LNCaP clone FGC (cell line): ENCODE results near the gene BAZ1A.

Experiments
- DNase-seq: peaks from one replicate; pipeline ENCODE4 v3.0.0-alpha.2; 2011; ENCODE audit warnings: low read depth
- H3K4me3 ChIP-seq: 2 replicates; pipeline ENCODE4 v1.5.1; 2011; ENCODE audit warnings: mild to moderate bottlenecking, low read depth, low read length, control low read depth
- TF ChIP-seq, protein P1 (sequence below): IDR thresholded peaks from 2 replicates; pipeline ENCODE4 v1.5.1; 2012; ENCODE audit warnings: mild to moderate bottlenecking; ENCODE audit not compliant: control insufficient read depth, insufficient read depth; ENCODE audit errors: extremely low read depth

The BAZ1A gene

DNA sequence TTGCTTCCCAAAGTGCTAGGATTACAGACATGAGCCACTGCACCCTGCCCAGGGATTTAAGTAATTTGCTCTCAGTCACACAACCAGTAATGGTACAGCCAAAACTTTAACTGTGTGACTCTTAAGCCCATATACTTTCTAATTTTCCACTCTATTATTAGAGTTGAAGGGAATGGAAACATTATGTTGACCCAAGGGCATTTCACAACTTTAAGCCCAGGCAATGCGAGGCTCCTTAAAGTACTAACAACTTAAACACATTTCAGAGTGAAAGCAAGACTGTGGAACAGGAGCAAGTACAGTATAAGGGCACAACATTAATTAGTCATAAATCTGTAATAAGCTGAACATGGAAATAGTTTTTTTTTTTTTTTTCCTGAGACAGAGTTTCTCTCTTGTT lies 39.8 kb downstream of the BAZ1A start:
- no peak for DNase-seq
- H3K4me3 ChIP-seq = no peak overlapping the region
- TF ChIP-seq, protein P1, sequence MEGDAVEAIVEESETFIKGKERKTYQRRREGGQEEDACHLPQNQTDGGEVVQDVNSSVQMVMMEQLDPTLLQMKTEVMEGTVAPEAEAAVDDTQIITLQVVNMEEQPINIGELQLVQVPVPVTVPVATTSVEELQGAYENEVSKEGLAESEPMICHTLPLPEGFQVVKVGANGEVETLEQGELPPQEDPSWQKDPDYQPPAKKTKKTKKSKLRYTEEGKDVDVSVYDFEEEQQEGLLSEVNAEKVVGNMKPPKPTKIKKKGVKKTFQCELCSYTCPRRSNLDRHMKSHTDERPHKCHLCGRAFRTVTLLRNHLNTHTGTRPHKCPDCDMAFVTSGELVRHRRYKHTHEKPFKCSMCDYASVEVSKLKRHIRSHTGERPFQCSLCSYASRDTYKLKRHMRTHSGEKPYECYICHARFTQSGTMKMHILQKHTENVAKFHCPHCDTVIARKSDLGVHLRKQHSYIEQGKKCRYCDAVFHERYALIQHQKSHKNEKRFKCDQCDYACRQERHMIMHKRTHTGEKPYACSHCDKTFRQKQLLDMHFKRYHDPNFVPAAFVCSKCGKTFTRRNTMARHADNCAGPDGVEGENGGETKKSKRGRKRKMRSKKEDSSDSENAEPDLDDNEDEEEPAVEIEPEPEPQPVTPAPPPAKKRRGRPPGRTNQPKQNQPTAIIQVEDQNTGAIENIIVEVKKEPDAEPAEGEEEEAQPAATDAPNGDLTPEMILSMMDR = no peak

DNA sequence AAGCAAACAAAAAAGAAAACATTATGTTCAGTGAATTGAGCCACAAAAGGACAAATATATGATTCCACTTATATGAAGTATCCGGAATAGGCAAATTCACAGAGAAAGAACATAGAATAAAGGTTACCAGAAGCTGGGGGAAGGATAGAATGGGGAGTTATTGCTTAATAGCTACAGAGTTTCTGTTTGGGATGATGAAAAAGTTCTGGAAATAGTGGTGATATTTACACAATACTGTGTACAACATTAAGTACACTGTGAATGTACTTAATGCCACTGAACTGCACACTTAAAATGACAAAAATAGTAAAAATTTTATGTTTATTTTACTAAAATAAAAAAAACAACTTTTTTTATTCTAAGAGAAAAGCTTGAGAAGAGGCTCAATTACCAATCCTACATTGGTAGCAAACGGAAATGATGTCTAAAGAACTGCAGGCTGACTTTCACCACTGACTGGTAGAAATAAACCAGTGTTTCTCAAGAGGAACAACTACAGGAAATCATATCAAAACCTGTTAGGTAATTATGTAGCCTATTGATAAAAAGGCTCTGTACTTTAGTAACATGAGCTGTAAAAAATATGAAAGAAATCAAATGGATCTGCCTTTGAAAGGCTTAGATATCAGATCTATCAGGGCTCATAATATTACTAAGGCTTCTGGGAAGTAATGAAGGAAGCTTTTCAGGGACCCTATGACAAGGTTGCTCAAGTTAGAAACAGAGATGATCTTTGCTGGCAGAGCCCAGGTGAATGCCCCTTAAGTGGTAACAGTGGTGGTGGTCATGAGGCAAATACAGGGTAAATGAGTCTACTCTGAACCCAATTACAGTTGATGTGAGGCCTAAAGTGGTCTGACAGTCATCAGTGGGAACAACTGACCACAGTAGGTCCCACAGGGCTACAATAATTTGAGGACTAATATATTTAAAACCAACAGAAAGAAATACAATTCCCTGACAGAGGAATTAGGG lies 41.3 kb downstream of the BAZ1A start:
- no peak overlapping the region for H3K4me3 ChIP-seq
- TF ChIP-seq, protein P1 = no peak
- no peak for DNase-seq

DNA sequence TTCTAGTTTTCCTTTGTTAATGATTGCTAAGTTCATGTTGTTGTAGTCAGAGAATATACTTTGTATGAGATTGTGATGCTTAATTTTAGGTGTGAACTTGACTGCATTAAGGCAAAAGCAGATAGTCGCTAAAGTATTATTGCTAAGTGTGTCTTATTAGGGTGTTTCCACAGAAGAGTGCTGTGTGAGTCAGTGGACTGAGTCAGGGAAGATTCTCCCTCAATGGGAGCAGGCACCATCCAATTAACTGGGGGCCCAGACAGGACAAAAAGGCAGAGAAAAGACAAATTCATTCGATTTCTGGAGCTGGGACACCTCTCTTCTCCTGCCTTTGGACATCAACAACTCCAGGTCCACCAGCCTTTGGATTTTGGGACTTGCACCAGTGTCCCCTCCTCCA lies 48.5 kb downstream of the BAZ1A start:
- no peak for DNase-seq
- H3K4me3 ChIP-seq = no peak overlapping the region
- TF ChIP-seq, protein P1 = no peak

DNA sequence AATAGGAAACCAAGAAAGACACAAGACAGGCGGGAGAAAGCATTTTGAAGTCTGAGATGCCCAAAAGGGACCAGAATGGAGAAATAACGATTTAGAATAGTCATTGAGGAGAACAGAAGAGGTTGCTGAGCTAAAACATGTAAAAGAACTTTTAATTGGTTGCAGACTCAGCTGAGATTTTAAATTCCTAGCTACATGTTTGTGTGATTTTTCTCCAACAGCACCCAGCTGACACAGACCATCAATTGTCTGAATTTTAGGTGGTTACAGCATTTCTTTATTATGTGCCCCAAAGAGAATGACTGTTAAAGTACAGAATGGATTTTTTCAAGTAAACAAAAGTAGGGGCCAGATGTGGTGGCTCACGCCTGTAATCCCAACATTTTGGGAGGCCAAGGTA lies 50.3 kb downstream of the BAZ1A start:
- no peak for DNase-seq
- no peak overlapping the region for H3K4me3 ChIP-seq
- TF ChIP-seq, protein P1 = no peak

DNA sequence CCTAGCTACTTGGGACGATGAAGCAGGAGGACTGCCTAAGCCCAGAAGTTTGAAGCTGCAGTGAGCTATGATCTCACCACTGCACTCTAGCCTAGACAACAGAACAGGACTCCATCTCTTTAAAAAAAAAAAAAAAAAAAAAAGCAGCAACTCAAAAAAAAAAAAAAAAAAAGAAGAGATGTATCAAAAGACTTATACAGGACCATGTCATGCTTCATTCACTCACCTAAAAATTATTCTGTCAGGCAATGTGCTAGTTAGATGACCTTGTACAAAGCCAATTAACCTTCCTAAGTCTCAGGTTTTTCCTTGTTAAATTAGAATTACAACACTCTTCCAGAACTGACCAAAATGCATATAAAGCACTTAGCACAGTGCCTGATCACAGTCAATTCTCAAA lies 50.9 kb downstream of the BAZ1A start:
- TF ChIP-seq, protein P1 = no peak
- no peak overlapping the region for H3K4me3 ChIP-seq
- DNase-seq = no peak

DNA sequence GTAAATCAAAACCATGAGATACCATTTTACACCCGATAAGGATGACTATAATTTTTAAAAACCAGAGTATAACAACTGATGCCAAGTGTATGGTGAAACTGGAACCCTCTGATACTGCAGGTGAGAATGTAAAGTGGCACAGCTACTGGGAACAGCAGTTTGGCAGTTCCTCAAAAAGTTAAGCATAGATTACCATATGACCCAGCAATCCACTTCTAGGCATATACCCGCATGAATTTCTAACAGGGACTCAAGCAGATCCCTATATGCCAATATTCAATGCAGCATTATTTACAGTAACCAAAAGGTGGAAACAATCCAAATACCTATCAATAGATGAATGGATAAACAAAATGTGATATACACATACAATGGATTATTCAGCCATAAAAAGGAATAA lies 57.4 kb downstream of the BAZ1A start:
- DNase-seq = no peak
- TF ChIP-seq, protein P1 = no peak
- H3K4me3 ChIP-seq = no peak overlapping the region

DNA sequence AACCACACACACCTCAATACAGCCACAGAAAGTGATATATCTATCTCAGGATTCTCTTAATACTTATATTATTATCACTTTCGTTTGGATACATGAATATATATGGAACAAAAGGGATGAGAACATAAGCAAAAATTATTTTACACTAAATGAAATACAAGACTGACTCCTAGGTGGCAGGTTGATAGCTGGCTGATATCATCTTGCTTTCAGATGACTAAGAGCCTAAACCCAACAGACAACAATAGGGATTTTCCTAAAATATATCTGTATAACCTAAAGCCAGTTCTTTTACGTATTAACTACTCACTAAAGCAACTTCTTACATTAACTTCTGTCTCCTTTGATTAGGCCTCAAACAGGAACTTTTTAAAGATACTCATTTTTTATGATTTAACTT lies 65.1 kb downstream of the BAZ1A start:
- DNase-seq = no peak
- no peak overlapping the region for H3K4me3 ChIP-seq
- TF ChIP-seq, protein P1 = no peak
